Measurements from ENCODE around the gene NGLY1. TPM values are rescaled to one million over a fixed set of nuclear protein-coding genes. Genes with fewer than 3 reads are reported as not detected.

Gene NGLY1
- total and polyA plus RNA-seq, 2 of the 4 experiments (the other 2 are of a cell fraction): 10.0 to 14.9 TPM

DNA sequence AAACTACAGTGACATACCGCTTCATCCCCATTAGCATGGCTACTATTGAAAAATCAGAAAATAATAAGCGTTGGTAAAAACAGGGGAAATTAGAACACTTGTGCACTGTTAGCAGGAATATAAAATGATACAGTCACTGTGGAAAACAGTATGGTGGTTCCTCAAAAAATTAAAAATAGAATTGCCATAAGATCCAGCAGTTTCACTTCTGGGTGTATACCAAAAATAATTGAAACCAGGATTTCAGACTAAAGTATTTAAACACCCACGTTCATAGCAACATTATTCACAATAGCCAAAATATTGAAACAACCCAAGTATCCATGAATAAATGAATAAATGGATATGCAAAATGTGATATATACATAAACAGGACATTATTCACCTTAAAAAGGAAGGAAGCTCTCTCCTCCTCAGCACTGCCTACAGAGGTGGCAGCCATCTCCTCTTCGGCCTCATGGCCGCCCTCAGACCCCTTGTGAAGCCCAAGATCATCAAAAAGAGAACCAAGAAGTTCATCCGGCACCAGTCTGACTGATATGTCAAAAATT lies 34.1 kb downstream of the NGLY1 start:
- no peak overlapping the region for H2AK9ac ChIP-seq (replicated peaks; ENCODE audit: low read depth, low read length, poor library complexity)
- ATAC-seq (ENCODE audit: low read depth) (no peak), DNase-seq (no peak)
- no peak overlapping the region for H3K18ac ChIP-seq (ENCODE audit: low read depth, low read length)
- no peak overlapping the region for H2BK20ac ChIP-seq (ENCODE audit: low read depth, low read length)
- H2BK15ac ChIP-seq (ENCODE audit: low read depth, low read length): no peak overlapping the region
- no peak overlapping the region for H2AK5ac ChIP-seq (ENCODE audit: low read depth, low read length)
- H2AFZ ChIP-seq (replicated peaks; ENCODE audit: low read length, poor library complexity): no peak overlapping the region
- H4K8ac ChIP-seq (ENCODE audit: low read depth in 2 of 2, low read length in 2 of 2): no peak overlapping the region
- H3K9ac ChIP-seq (ENCODE audit: low read depth, low read length): no peak overlapping the region
- H3K4me2 ChIP-seq (ENCODE audit: low read depth, low read length): no peak overlapping the region
- H3K56ac ChIP-seq (ENCODE audit: extremely low read depth, insufficient read depth, low read length): no peak overlapping the region
- H2BK5ac ChIP-seq (ENCODE audit: low read depth, low read length, poor library complexity, severe bottlenecking): no peak overlapping the region
- no peak overlapping the region for H3K14ac ChIP-seq (replicated peaks; ENCODE audit: low read depth, low read length)
- no peaks in the 10 kb centered on the region; the same call in 1 of the 2 replicates for H3K9me1 ChIP-seq (ENCODE audit: insufficient read depth, low read length)
- H3K4ac ChIP-seq (ENCODE audit: low read depth, low read length): no peak overlapping the region
- 100% methylated on average over 2 of the region's 6 CpGs; no CpG with 5 or more reads in 1 of the 2 experiments for WGBS, 2 experiments (ENCODE audit: extremely low coverage in 2 of 2, insufficient read length in 1 of 2)
- no peak overlapping the region for H2BK120ac ChIP-seq (ENCODE audit: low read depth, low read length)
- H4K91ac ChIP-seq (ENCODE audit: insufficient read depth, low read depth, low read length): no peak overlapping the region
- no TSS peak for BruUV-seq (replicated peaks)
- H3K36me3 ChIP-seq (ENCODE audit: control insufficient read depth, insufficient read depth, low read length): peaks cover 13% of the 10 kb centered on the region; the same call in 1 of the 2 replicates
- ChIA-PET POLR2A (ENCODE audit: unreplicated experiment) (no interaction called here), CTCF (no interaction called here)
- peaks cover 0 to 5% of the 10 kb centered on the region in 2 experiments; a peak in 2 of 4 replicates for H3K79me1 ChIP-seq (ENCODE audit: low read depth in 1 of 2, low read length in 2 of 2)
- intact Hi-C loops (cut with micrococcal nuclease): no loop called here
- no peaks in the 10 kb centered on the region for H3K4me1 ChIP-seq (ENCODE audit: control insufficient read depth, insufficient read depth, low read length)
- TF ChIP-seq, protein P1, sequence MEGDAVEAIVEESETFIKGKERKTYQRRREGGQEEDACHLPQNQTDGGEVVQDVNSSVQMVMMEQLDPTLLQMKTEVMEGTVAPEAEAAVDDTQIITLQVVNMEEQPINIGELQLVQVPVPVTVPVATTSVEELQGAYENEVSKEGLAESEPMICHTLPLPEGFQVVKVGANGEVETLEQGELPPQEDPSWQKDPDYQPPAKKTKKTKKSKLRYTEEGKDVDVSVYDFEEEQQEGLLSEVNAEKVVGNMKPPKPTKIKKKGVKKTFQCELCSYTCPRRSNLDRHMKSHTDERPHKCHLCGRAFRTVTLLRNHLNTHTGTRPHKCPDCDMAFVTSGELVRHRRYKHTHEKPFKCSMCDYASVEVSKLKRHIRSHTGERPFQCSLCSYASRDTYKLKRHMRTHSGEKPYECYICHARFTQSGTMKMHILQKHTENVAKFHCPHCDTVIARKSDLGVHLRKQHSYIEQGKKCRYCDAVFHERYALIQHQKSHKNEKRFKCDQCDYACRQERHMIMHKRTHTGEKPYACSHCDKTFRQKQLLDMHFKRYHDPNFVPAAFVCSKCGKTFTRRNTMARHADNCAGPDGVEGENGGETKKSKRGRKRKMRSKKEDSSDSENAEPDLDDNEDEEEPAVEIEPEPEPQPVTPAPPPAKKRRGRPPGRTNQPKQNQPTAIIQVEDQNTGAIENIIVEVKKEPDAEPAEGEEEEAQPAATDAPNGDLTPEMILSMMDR (conservative IDR thresholded peaks at IDR 0.05; ENCODE audit: low read depth, low read length): no peak
- no peak for TF ChIP-seq CEBPB (IDR thresholded peaks at IDR 0.05; ENCODE audit: low read depth, low read length)
- TF ChIP-seq, protein P2, sequence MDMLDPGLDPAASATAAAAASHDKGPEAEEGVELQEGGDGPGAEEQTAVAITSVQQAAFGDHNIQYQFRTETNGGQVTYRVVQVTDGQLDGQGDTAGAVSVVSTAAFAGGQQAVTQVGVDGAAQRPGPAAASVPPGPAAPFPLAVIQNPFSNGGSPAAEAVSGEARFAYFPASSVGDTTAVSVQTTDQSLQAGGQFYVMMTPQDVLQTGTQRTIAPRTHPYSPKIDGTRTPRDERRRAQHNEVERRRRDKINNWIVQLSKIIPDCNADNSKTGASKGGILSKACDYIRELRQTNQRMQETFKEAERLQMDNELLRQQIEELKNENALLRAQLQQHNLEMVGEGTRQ (IDR thresholded peaks at IDR 0.05; ENCODE audit: low read depth, low read length): no peak
- no peak for TF ChIP-seq RCOR1 (IDR thresholded peaks at IDR 0.05; ENCODE audit: insufficient replicate concordance, low read length)
- TF ChIP-seq CHD1 (IDR thresholded peaks at IDR 0.05; ENCODE audit: low read depth, low read length): no peak
- in situ Hi-C loops (cut with MboI; ENCODE audit: low sequenced_read_pairs): no loop called here
- H3K23ac ChIP-seq (ENCODE audit: low read depth, low read length): no peak overlapping the region
- H3K4me3 ChIP-seq (ENCODE audit: insufficient read depth, low read depth, low read length): no peak overlapping the region
- dilution Hi-C loops (cut with HindIII; ENCODE audit: low sequenced_read_pairs, unreplicated experiment): no loop called here
- H3K9me3 ChIP-seq (ENCODE audit: control insufficient read depth, insufficient read depth, low read length): no peaks in the 10 kb centered on the region
- H4K5ac ChIP-seq (ENCODE audit: low read depth, low read length): no peak overlapping the region
- no peaks in the 10 kb centered on the region for H4K20me1 ChIP-seq (ENCODE audit: insufficient read depth, low read length)
- no peak overlapping the region for H3K27ac ChIP-seq (ENCODE audit: insufficient read depth, low read length)
- no peaks in the 10 kb centered on the region for H3K27me3 ChIP-seq (ENCODE audit: control insufficient read depth, insufficient read depth, low read length)
